ENCODE measurements around the gene SF1. TPM values are rescaled to one million over a fixed set of nuclear protein-coding genes. Genes with fewer than 3 reads are reported as not detected.

SF1 gene
- total and polyA plus RNA-seq, 5 donors from 2014 or later, result 75.0 to 1,361 (median 91.8) TPM

DNA sequence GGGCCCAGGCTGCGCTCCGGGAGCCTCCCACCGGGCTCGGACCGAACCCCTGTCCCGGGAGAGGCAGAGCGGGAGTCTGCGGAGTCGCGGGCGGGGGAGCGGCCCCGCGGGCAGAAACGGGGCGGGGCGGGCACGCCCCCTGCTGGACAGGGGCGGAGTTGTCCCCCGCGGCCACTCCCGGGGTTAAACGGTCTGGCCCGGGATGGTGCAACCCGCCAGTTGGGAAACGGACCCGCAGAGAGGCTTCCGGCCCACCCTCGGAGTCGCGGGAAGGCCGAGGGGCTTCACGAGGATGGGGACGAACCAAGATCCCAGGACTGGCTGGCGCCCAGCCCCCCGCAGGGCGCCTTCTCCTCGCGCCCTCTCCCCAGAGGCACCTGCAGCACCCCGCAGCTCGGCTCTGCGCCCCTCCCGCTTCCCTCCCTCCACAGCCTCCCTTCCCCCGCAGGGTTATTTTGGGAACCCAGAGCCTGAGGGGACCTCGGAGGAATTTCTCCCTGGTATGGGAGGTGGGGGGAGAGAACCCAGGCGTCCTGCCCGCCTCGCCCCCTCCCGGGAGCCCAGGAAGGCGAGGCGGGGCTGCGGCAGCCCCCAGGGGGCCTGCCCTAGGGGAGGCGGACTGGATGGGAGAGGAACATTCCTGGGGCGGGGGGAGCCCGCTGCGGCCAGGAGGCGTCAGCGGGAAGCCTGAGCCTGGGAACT, 35.3 kb downstream of the SF1 start:
- ATAC-seq (ENCODE audit: low read depth in 2 of 2) (peak; percentile 22 to 23), DNase-seq (peak; percentile 66 to 79 (median 70))
- peaks cover 31% of the 10 kb centered on the region for H3K36me3 ChIP-seq (ENCODE audit: control insufficient read depth, insufficient read depth, low read length)
- Mint-ChIP-seq H3K27ac (peak overlapping the region in 1 of 3 donors; percentile 97), H3K4me1 (peaks cover 0 to 52% (median 31%) of the 10 kb centered on the region in 4 donors), H3K9me3 (no peaks in the 10 kb centered on the region), H3K27me3 (peaks cover 5% of the 10 kb centered on the region), H3K4me3 (peak overlapping the region; percentile 93 to 100 (median 96)), H3K36me3 (peaks cover 27% of the 10 kb centered on the region)
- peak overlapping the region; percentile 48 for H3K4me3 ChIP-seq (ENCODE audit: low read depth, low read length)
- peaks cover 51% of the 10 kb centered on the region for H3K4me1 ChIP-seq (ENCODE audit: control insufficient read depth, insufficient read depth, low read length, poor library complexity, severe bottlenecking)
- H3K27me3 ChIP-seq (ENCODE audit: control insufficient read depth, insufficient read depth, low read length), result no peaks in the 10 kb centered on the region
- H3K27ac ChIP-seq (ENCODE audit: insufficient read depth, low read length, poor library complexity, severe bottlenecking), result peak overlapping the region; percentile 93
- H3K9me3 ChIP-seq (ENCODE audit: control insufficient read depth in 2 of 2, low read length in 2 of 2), result no peaks in the 10 kb centered on the region

DNA sequence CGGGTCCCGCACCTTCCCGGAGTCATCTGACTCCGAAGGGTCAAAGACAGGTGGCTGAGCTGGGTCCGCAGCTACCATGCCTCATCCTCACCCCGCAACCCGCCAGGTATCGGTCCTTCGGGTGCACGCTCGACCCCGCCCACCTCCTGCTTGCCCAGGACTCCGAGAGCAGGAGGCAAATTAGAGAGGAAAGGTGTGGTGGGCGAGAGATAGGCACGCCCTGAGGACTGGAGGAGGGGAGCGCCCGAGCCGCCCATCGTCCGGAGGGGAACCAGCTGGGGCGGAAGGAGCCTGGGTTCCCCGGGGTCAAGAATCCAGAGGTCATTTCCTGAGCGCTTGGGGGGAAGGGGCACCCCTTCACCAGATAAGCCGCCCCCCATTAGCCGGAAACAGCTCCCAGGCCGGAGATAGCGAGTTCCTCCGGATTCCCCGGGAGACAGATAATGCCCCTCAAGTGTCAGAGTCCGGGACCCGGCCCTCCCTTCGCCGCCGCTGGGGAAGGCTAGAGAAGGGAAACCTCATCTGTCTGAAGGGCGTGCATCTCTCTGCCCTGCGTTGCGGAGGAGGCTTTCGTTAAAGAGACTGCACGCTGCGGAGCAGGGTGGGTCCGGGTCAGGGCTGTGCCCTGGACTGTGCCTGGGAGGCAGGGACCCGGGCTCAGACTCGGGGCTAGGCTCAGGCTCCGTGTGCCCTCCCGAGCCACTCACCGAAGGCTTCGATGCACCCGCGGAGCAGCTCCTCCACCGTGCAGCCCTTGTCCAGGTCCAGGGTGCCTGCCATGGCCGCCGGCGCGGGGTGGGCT, 36.1 kb downstream of the SF1 start:
- Histone ChIP-seq H3K4me3 (ENCODE audit: low read depth, low read length) (peak overlapping the region; percentile 53), H3K4me1 (ENCODE audit: control insufficient read depth, insufficient read depth, low read length, poor library complexity, severe bottlenecking) (peaks cover 51% of the 10 kb centered on the region), H3K27me3 (ENCODE audit: control insufficient read depth, insufficient read depth, low read length) (no peaks in the 10 kb centered on the region), H3K27ac (ENCODE audit: insufficient read depth, low read length, poor library complexity, severe bottlenecking) (peak overlapping the region; percentile 93), H3K9me3 (ENCODE audit: control insufficient read depth in 2 of 2, low read length in 2 of 2) (no peaks in the 10 kb centered on the region), H3K36me3 (ENCODE audit: control insufficient read depth, insufficient read depth, low read length) (peaks cover 38% of the 10 kb centered on the region)
- Mint-ChIP-seq H3K4me1 (peaks cover 0 to 49% (median 30%) of the 10 kb centered on the region in 4 donors), H3K9me3 (no peaks in the 10 kb centered on the region), H3K36me3 (peaks cover 29% of the 10 kb centered on the region), H3K27me3 (peaks cover 5% of the 10 kb centered on the region), H3K4me3 (peak overlapping the region; percentile 84 to 89 (median 87)), H3K27ac (peak overlapping the region in 2 of 3 donors; percentile 26 to 83)
- peak in 1 of 2 donors; percentile 1 for ATAC-seq (ENCODE audit: low read depth in 2 of 2)
- DNase-seq, result peak in 1 of 3 donors; percentile 47

DNA sequence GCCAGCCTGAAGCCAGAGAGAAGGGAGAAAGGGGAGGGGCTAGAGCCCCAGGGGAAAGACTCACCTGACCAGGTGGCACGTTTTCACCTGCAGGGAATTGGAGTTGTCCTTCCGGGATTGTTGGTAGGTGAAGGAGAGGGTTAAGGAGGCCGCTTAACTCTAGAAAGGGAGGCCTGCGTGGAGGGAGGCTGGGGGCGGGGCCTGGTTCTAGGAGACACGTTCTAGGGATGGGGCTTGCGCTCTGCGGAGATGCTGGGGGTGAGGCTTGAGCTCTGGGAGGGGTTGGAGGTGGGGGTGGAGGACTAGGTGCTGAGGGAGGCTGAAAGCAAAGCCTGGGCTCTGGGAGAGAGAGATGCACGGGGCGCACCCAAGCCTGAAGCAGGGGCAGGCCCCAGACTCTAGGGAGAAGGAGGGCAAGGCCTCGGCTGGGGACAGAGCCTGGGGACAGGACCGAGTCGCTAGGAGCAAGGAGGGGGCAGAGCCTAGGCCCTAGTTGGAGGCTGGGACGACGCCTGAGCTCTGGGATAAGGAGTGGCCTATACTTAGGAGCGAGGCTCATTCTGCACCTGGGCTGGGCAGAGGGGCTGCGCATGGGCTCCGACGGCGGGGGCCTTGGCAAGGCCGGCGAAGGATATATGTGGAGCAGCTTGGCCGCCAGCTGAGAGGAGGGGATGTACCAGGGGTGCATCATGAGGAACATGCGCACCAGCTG, 36.8 kb downstream of the SF1 start:
- DNase-seq (no peak), ATAC-seq (ENCODE audit: low read depth in 2 of 2) (no peak)
- Histone ChIP-seq H3K27ac (ENCODE audit: insufficient read depth, low read length, poor library complexity, severe bottlenecking) (peak overlapping the region; percentile 93), H3K4me3 (ENCODE audit: low read depth, low read length) (no peak overlapping the region), H3K27me3 (ENCODE audit: control insufficient read depth, insufficient read depth, low read length) (no peaks in the 10 kb centered on the region), H3K9me3 (ENCODE audit: control insufficient read depth in 2 of 2, low read length in 2 of 2) (no peaks in the 10 kb centered on the region), H3K4me1 (ENCODE audit: control insufficient read depth, insufficient read depth, low read length, poor library complexity, severe bottlenecking) (peaks cover 55% of the 10 kb centered on the region), H3K36me3 (ENCODE audit: control insufficient read depth, insufficient read depth, low read length) (peaks cover 45% of the 10 kb centered on the region)
- Mint-ChIP-seq H3K27me3 (peaks cover 5% of the 10 kb centered on the region), H3K4me3 (peak overlapping the region; percentile 84 to 89 (median 87)), H3K9me3 (no peaks in the 10 kb centered on the region), H3K27ac (peak overlapping the region in 2 of 3 donors; percentile 26 to 65), H3K4me1 (peaks cover 0 to 50% (median 28%) of the 10 kb centered on the region in 4 donors), H3K36me3 (peaks cover 33% of the 10 kb centered on the region)

DNA sequence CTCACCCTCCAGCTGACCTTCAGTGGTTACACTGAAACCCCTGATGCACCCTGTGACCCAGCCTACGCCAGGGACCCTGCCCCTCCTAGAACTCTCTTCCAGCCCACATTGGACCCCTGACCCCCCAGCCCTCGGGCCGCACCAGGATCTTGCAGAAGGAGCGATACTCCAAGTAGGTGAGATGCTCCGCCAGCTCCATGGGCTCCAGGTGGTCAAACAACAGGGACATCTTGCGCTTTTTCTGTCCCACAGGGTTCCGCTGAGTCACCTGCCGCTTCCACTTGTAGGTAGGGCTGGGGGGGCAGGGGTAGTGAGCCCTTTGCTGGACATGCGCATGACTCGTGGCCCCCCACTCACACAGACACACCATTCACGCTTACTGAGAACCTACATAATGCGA, 38.5 kb downstream of the SF1 start:
- H3K36me3 Mint-ChIP-seq, result peaks cover 42% of the 10 kb centered on the region

DNA sequence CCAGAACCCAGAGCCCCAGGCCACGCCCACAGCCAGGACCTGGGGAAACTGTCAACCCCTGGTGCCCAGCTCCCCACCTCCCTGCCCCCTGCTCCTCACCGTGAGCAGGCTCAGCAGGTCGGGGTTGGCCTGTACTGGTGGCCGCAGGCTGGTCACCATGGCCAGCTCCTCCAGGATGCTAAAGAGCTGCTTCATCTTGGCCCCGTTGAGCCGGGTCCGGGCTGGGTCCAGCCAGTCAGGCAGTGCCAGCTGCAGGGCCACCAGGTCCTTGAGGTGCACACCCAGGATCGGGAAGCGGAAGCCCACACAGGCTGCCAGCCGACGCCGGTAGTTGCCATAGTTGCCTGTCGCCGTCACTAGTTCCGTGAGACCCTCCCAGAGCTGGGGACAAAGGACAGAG, 41.7 kb downstream of the SF1 start:
- H3K27me3 ChIP-seq (ENCODE audit: control insufficient read depth, insufficient read depth, low read length), result no peaks in the 10 kb centered on the region
- no peaks in the 10 kb centered on the region for H3K9me3 Mint-ChIP-seq
- ATAC-seq (ENCODE audit: low read depth in 2 of 2) (no peak), DNase-seq (no peak)
- peaks cover 17% of the 10 kb centered on the region for H3K4me1 ChIP-seq (ENCODE audit: control insufficient read depth, insufficient read depth, low read length, poor library complexity, severe bottlenecking)
- no peak overlapping the region for H3K4me3 ChIP-seq (ENCODE audit: low read depth, low read length)
- peaks cover 0 to 56% (median 23%) of the 10 kb centered on the region in 4 donors for H3K4me1 Mint-ChIP-seq
- H3K27ac Mint-ChIP-seq, result no peak overlapping the region
- H3K4me3 Mint-ChIP-seq, result peak overlapping the region in 2 of 4 donors; percentile 2 to 67
- H3K27me3 Mint-ChIP-seq, result no peaks in the 10 kb centered on the region
- no peak overlapping the region for H3K27ac ChIP-seq (ENCODE audit: insufficient read depth, low read length, poor library complexity, severe bottlenecking)
- H3K36me3 Mint-ChIP-seq, result peaks cover 52% of the 10 kb centered on the region
- H3K9me3 ChIP-seq (ENCODE audit: control insufficient read depth in 2 of 2, low read length in 2 of 2), result no peaks in the 10 kb centered on the region
- H3K36me3 ChIP-seq (ENCODE audit: control insufficient read depth, insufficient read depth, low read length), result peaks cover 87% of the 10 kb centered on the region

More for the DNA sequence above, 38.5 kb downstream of the SF1 start:
- Mint-ChIP-seq H3K27ac (peak overlapping the region in 2 of 3 donors; percentile 18 to 63), H3K9me3 (no peaks in the 10 kb centered on the region), H3K4me3 (peak overlapping the region in 2 of 4 donors; percentile 86 to 89), H3K27me3 (no peaks in the 10 kb centered on the region), H3K4me1 (peaks cover 0 to 57% (median 27%) of the 10 kb centered on the region in 4 donors)
- ATAC-seq (ENCODE audit: low read depth in 2 of 2), result no peak
- Histone ChIP-seq H3K36me3 (ENCODE audit: control insufficient read depth, insufficient read depth, low read length) (peaks cover 62% of the 10 kb centered on the region), H3K9me3 (ENCODE audit: control insufficient read depth in 2 of 2, low read length in 2 of 2) (no peaks in the 10 kb centered on the region), H3K4me1 (ENCODE audit: control insufficient read depth, insufficient read depth, low read length, poor library complexity, severe bottlenecking) (peaks cover 45% of the 10 kb centered on the region), H3K27ac (ENCODE audit: insufficient read depth, low read length, poor library complexity, severe bottlenecking) (no peak overlapping the region), H3K27me3 (ENCODE audit: control insufficient read depth, insufficient read depth, low read length) (no peaks in the 10 kb centered on the region), H3K4me3 (ENCODE audit: low read depth, low read length) (no peak overlapping the region)
- no peak for DNase-seq

DNA sequence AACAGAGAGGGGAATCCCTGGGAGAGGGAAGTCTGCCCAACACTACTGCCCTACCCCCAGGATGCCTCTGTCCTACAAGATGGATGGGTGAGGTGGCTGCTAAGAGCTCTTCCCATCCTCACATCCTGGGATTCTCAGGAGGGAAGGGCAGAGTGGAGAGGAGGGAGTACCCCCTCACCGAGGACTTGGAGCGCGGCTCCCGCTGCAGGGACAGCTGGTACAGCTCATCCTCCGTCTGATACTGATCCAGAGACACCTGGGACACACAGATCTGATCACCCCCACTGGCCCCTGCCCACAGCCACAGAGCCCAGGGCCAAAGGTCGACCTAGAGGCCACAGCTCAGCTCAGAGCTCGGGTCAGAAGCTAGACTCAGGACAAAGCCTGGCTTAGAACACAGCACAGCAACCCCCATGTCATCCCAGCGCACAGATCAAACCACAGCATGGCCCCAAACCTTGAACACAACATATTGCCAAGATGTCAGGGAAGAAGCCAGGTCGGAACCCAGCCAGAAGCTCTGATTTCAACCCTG, 42.5 kb downstream of the SF1 start:
- no peaks in the 10 kb centered on the region for H3K9me3 ChIP-seq (ENCODE audit: control insufficient read depth in 2 of 2, low read length in 2 of 2)
- Mint-ChIP-seq H3K4me1 (peaks cover 0 to 51% (median 19%) of the 10 kb centered on the region in 4 donors), H3K27me3 (no peaks in the 10 kb centered on the region), H3K4me3 (peak overlapping the region in 1 of 4 donors; percentile 45), H3K9me3 (no peaks in the 10 kb centered on the region), H3K27ac (peak overlapping the region; percentile 8 to 42 (median 17)), H3K36me3 (peaks cover 54% of the 10 kb centered on the region)
- H3K4me3 ChIP-seq (ENCODE audit: low read depth, low read length), result no peak overlapping the region
- no peaks in the 10 kb centered on the region for H3K27me3 ChIP-seq (ENCODE audit: control insufficient read depth, insufficient read depth, low read length)
- peaks cover 91% of the 10 kb centered on the region for H3K36me3 ChIP-seq (ENCODE audit: control insufficient read depth, insufficient read depth, low read length)
- no peak for DNase-seq
- ATAC-seq (ENCODE audit: low read depth in 2 of 2), result no peak
- peaks cover 8% of the 10 kb centered on the region for H3K4me1 ChIP-seq (ENCODE audit: control insufficient read depth, insufficient read depth, low read length, poor library complexity, severe bottlenecking)
- H3K27ac ChIP-seq (ENCODE audit: insufficient read depth, low read length, poor library complexity, severe bottlenecking), result no peak overlapping the region

Data from CD4-positive, CD25-positive, alpha-beta regulatory T cell (primary cell).